ENCODE results near the gene PADI2. TPM values are rescaled to one million over a fixed set of nuclear protein-coding genes. Genes with fewer than 3 reads are reported as not detected.

PADI2 gene
- total RNA-seq, 2 experiments from 2014 or later = 0.25 to 0.30 TPM

GRCh38 chr1:17095141-17095540, 24.1 kb downstream of the PADI2 start:
- no peaks in the 10 kb centered on the region for H3K4me1 Mint-ChIP-seq (ENCODE audit: low read depth)
- DNase-seq (no peak), ATAC-seq (ENCODE audit: poor library complexity) (no peak)
- H3K27ac Mint-ChIP-seq = no peak overlapping the region
- H3K36me3 Mint-ChIP-seq (ENCODE audit: low read depth) = no peaks in the 10 kb centered on the region
- no peaks in the 10 kb centered on the region for H3K27me3 Mint-ChIP-seq
- peaks cover 0 to 4% of the 10 kb centered on the region in 2 experiments for H3K9me3 ChIP-seq (ENCODE audit: control insufficient read depth in 1 of 2, insufficient read depth in 1 of 2, low read length in 2 of 2)
- no peak overlapping the region for H3K4me3 ChIP-seq (ENCODE audit: low read length)
- no peak for TF ChIP-seq CTCF (IDR thresholded peaks at IDR 0.05)
- H3K27me3 ChIP-seq (ENCODE audit: control insufficient read depth in 1 of 2, insufficient read depth in 2 of 2, low read length in 2 of 2) = peaks cover 0 to 2% of the 10 kb centered on the region in 2 experiments
- peaks cover 3% of the 10 kb centered on the region for H3K4me1 ChIP-seq (ENCODE audit: insufficient read depth, low read length)
- H3K9me3 Mint-ChIP-seq = no peaks in the 10 kb centered on the region
- intact Hi-C loops (cut with DNase I, micrococcal nuclease) = no loop called here
- H3K4me3 Mint-ChIP-seq = no peak overlapping the region
- no peak overlapping the region for H3K27ac ChIP-seq (ENCODE audit: low read depth in 1 of 2, low read length in 2 of 2)
- CTCF ChIA-PET = no interaction called here
- H3K36me3 ChIP-seq (ENCODE audit: insufficient read depth, low read length) = no peaks in the 10 kb centered on the region
- POLR2A ChIA-PET = no interaction called here

- Histone ChIP-seq H3K36me3 (ENCODE audit: insufficient read depth, low read length) (no peaks in the 10 kb centered on the region), H3K27me3 (ENCODE audit: control insufficient read depth in 1 of 2, insufficient read depth in 2 of 2, low read length in 2 of 2) (peaks cover 0 to 2% of the 10 kb centered on the region in 2 experiments), H3K4me3 (ENCODE audit: low read length) (no peak overlapping the region), H3K27ac (ENCODE audit: low read depth in 1 of 2, low read length in 2 of 2) (no peak overlapping the region), H3K9me3 (ENCODE audit: control insufficient read depth in 1 of 2, insufficient read depth in 1 of 2, low read length in 2 of 2) (peaks cover 0 to 4% of the 10 kb centered on the region in 2 experiments), H3K4me1 (ENCODE audit: insufficient read depth, low read length) (peaks cover 3% of the 10 kb centered on the region)
- ATAC-seq (ENCODE audit: poor library complexity) = no peak
- H3K27me3 Mint-ChIP-seq = no peaks in the 10 kb centered on the region
- POLR2A ChIA-PET = no interaction called here
- no peak overlapping the region for H3K27ac Mint-ChIP-seq
- H3K4me1 Mint-ChIP-seq (ENCODE audit: low read depth) = no peaks in the 10 kb centered on the region
- intact Hi-C loops (cut with DNase I, micrococcal nuclease) = no loop called here
- CTCF ChIA-PET = no interaction called here
- no peaks in the 10 kb centered on the region for H3K36me3 Mint-ChIP-seq (ENCODE audit: low read depth)
- H3K9me3 Mint-ChIP-seq = no peaks in the 10 kb centered on the region
- no peak for TF ChIP-seq CTCF (IDR thresholded peaks at IDR 0.05)
- H3K4me3 Mint-ChIP-seq = no peak overlapping the region
- DNase-seq = no peak
Observed at GRCh38 chr1:17094664-17095063, 24.6 kb downstream of the PADI2 start.

- Mint-ChIP-seq H3K27ac (no peak overlapping the region), H3K4me3 (no peak overlapping the region), H3K4me1 (ENCODE audit: low read depth) (no peaks in the 10 kb centered on the region), H3K36me3 (ENCODE audit: low read depth) (no peaks in the 10 kb centered on the region), H3K9me3 (no peaks in the 10 kb centered on the region), H3K27me3 (no peaks in the 10 kb centered on the region)
- no peak overlapping the region for H3K27ac ChIP-seq (ENCODE audit: low read depth in 1 of 2, low read length in 2 of 2)
- CTCF ChIA-PET = no interaction called here
- H3K4me3 ChIP-seq (ENCODE audit: low read length) = no peak overlapping the region
- no peak for TF ChIP-seq CTCF (IDR thresholded peaks at IDR 0.05)
- H3K27me3 ChIP-seq (ENCODE audit: control insufficient read depth in 1 of 2, insufficient read depth in 2 of 2, low read length in 2 of 2) = peaks cover 0 to 2% of the 10 kb centered on the region in 2 experiments
- H3K9me3 ChIP-seq (ENCODE audit: control insufficient read depth in 1 of 2, insufficient read depth in 1 of 2, low read length in 2 of 2) = peaks cover 0 to 4% of the 10 kb centered on the region in 2 experiments
- peaks cover 3% of the 10 kb centered on the region for H3K4me1 ChIP-seq (ENCODE audit: insufficient read depth, low read length)
- POLR2A ChIA-PET = no interaction called here
- ATAC-seq (ENCODE audit: poor library complexity) (no peak), DNase-seq (no peak)
- H3K36me3 ChIP-seq (ENCODE audit: insufficient read depth, low read length) = no peaks in the 10 kb centered on the region
- intact Hi-C loops (cut with DNase I, micrococcal nuclease) = no loop called here
Observed at GRCh38 chr1:17093822-17094393, 25.3 kb downstream of the PADI2 start.
